ENCODE data around the gene BMPER.

GRCh38 chr7:34198231-34198641 lies 292.9 kb downstream of the BMPER start:
- no peak for TF ChIP-seq EZH2 (IDR thresholded peaks at IDR 0.05; ENCODE audit: insufficient read depth, poor library complexity, severe bottlenecking)
- TF ChIP-seq EZH2phosphoT487 (IDR thresholded peaks at IDR 0.05; ENCODE audit: insufficient read depth, low read depth) = no peak
